HG03565 (cell line): Measurements from ENCODE around the gene SLC4A2.

Experiments used
- ATAC-seq: cut with Tn5 transposase; IDR thresholded peaks from one replicate; pipeline ENCODE4 v1.9.1; 2021; ENCODE audit warnings: mild to moderate bottlenecking, moderate library complexity; ENCODE audit not compliant: unreplicated experiment

Gene SLC4A2

DNA sequence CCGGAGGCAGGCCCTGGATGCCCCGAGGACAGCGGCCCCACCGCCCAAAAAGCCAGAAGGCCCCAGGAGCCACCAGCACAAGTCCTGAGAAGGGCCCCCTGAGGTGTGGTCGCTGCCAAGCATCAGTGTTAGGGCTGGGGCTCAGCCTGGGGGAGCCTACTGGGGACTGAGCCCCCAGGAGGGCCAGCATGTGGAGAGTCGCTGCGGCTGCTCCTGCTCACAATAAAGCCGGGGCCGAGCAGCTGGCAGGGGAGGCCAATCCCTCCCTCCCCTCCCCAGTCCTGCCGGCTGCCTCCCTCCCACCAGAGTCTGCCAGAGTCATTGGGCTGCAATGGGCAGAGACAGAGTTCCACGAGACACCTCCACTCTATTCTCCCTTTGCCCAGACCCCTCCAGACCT is 14.1 kb upstream of the SLC4A2 start:
- ATAC-seq, result no peak

DNA sequence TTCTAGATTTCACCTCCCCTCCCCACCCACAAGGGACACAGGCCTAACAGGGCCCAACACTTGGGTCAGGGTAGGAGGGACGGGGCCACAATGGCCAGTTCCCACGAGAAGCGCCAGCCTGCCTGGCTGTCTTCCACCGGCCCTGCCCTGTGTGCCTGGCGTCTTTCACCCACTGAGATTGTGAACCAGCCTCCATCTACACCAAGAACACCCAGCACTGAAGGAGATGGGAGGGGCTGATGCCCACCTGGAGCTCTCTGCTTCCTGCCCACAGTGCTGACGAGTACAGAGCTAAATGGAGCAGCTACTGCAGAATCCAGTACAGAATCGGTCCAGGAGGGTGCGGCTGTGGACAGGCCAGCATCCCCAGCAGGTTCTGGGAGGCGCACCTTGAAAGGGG is 13.4 kb upstream of the SLC4A2 start:
- ATAC-seq, result no peak

DNA sequence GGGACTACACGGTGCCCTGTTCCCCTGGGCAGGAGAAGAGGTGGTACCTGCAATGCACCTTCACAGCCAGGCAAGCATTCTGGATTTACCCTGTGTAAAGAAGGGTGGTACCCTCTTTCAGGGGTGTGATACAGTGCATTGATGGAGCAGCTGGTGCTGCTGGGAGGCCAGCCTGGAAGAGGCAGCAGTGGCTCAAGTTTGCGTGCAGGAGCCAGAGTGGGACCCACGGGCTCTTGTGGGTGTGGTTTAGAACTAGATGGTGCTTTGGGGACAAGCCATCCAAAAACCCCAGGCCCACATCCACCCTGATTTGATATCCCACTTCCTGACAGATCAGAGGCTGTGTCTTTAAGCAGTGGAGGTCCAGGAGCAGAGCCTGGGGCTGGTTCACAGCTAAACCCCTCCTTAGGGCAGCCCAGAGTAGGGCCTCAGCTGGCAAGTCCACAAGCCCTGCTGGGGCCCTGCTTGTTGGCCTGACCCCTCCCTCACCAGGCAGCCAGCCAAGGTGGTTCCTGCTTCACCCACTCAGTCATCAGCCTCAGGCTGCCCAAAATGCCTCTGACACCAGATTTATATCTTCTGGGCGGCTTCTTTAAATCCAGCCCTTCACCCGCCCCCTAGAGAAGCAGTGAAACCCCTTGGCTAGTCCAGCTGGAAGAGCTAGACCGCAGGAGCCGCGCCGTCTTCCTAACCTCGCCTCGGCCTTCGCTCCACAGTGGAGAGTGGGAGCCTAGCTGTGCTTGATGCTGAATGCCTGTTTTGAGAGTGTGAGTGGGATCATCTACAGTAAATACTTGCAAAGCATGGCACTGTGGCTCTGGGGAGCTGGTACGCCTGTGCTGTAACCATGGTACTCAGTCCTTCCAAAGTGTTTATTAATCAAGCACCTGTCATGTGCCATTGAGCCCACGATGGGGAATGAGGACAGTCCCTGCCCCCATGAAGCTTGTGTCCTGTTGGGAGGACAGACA is 12.5 kb upstream of the SLC4A2 start:
- no peak for ATAC-seq

DNA sequence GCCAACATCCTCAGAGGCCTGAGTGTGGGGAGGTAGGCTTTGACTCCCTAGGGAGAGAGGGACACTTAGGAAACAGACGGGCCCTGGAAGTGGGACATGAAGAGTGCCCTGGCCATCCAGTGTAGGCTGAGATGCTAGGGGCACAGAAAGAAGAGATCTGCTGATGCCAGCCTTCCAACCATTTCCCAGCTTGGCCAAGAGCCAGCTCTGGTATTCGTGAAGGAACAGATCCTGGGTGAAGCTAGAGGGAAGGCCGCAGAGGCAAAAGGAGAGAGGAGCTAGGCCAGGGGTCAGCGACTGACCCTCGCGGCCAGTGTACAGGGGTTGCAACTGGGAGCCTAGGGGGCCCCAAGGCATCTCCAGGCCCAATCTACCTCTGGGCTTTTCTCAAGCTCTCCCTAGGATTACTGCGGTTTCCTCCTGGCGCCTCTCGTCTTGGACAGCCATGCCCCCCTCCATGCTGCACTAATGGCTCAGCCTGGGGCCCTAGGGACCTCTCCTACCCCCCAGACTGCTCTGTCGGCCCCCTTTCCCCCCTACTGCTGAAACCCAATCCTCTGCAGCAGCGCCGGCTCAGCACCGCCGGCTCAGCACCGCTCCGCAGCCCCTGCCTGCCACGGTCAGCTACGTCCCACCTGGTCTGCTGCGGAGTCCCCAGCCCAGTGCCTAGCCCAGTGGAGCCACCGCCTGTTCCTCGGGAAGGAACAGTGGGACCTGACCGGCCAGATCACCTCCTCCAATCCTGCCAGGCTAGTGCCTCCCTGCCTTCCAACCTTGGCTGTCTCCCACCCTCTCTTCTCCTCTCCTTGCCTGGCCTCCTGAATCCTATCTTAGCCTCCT is 11.2 kb upstream of the SLC4A2 start, which contains the start of gene ASIC3:
Gene ASIC3 (plus strand): TSS at position 556 of the 840 bp plus-strand sequence. CDS start 355 bp downstream, outside the sequence.
- no peak for ATAC-seq

DNA sequence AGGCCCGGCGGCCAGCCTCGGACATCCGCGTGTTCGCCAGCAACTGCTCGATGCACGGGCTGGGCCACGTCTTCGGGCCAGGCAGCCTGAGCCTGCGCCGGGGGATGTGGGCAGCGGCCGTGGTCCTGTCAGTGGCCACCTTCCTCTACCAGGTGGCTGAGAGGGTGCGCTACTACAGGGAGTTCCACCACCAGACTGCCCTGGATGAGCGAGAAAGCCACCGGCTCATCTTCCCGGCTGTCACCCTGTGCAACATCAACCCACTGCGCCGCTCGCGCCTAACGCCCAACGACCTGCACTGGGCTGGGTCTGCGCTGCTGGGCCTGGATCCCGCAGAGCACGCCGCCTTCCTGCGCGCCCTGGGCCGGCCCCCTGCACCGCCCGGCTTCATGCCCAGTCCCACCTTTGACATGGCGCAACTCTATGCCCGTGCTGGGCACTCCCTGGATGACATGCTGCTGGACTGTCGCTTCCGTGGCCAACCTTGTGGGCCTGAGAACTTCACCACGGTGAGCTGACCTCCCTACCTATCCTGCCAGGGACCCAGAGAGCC is 10.4 kb upstream of the SLC4A2 start:
- no peak for ATAC-seq

DNA sequence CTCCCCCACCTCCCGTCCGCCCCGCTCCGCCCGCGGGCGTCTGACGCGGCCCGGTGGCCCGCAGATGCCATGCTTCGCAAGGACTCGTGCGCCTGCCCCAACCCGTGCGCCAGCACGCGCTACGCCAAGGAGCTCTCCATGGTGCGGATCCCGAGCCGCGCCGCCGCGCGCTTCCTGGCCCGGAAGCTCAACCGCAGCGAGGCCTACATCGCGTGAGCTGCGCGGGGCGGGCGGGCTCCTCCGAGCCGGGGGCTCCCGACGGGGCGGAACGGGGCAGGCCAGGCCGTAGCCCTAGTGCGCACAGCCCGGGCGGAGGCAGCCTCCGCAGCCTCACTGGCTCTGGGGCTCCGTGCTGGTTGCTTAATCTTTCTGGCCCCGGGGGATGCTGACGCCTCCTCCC is 8.3 kb upstream of the SLC4A2 start:
- no peak for ATAC-seq

DNA sequence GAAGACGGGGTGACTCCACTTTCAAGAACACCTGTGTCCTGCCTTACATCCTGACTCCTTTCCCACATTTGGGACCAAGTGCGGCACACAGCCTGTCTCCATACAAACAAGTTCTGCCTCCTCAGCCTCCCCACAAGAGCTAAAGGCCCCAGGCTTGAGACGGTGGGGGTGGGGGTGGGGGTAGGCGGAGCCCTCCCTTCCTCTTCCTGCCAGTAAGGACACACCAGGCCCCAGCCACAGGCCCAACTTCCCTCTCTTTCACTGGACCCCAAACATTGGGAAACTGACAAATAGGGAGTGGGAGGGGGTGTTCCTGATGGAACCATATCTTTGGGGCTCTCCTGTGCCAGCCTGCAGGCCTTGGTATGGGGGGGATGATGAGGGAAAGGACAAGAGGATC is 6.3 kb upstream of the SLC4A2 start:
- ATAC-seq, result no peak

DNA sequence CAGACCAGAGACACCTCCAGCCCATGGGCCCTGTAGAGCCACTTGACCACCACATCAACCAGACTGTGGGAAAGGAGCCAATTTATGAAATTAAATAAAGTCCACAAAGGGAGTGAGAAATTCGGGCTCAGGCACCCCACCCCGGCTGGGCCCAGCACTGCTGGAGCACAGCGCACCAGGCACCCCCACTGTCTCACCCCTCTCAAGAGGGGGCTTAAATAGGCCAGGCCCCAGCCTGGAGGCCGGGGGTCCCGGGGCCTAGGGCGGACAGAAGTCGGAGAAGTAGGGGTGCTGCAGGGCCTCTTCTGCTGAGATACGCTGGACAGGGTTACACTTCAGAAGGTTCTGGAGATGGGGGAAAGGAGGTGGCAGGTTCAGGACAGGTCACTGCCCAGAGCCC is 5.6 kb upstream of the SLC4A2 start:
- ATAC-seq, result no peak

DNA sequence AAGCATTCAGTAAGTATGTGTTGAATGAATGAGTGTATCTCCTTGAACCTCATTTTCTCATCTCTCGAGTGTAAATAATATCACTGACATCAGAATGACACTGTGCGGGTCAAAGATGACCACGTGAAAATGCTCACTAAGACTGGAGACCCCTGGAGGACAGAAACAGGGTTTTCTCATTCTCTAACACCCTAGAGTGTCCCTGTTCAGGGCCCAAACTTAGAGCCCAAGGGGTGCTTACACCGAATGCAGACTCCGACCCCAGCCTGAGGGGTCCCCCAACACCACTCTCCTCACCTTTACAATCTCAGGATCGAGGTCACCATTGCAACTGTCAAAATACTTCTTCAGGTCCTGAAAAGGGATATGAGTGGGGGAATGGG is 3.1 kb upstream of the SLC4A2 start:
- no peak for ATAC-seq

DNA sequence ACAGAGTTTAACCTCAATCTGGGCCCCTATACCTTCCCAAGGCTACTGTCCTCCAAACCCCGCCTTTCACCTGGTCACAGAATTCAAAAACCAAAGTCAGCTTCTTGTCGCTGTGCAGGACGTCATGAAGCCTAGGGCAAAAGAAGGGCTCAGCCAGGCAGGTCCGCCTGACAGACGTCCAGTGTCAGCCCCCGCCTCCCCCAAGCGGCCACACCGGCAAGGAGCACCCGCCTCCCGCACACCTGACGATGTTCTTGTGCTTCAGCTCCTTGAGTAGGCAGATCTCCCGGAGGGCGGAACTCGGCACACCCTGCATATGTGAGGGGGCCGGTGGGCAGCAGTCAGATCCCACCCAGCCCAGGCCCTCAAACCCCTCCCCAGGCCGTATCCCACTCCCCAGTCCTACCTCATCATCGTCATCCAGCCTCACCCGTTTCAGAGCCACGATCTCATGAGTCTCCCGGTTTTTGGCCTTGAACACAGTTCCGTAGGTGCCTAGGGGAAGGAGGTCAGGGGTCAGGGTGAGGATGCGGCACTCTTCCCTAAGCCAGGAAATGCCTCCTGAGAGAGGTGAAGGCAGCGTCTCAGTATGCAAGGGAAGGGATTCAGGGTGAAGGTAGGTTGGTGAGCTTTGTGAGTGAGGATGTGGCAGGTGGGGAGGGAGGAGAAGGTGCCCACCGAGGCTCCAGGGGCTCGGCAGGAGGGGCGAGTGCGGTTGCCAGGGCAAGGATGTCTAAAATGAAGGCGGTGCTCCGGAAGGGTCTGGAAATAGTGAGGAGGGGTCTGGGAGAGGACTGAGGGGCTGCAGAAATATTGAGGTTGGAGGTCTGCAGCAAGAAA is 2.5 kb upstream of the SLC4A2 start:
- ATAC-seq, result no peak

DNA sequence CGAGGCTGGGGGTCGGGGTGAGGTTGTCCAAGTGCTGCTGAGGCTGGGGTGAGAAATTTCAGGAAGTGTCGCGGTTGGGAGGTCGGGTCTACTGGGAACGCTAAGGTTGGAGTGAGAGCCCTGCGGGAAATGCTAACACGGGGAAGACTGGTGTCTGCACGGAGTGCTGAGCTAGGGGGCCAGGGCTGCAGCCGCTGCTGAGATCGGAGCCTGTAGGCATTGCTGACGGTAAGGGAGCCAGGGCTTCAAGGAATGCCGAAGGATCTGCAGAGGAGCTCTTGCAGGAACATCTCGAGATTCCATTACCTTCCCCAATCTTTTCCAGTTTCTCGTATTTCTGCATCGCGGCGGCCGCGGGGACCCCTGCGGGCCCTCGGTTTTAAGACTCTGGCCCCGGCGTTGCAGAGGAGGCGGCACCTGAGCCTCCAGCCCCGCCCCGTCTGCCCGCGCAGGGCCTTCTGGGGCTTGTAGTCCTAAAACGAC is 1.8 kb upstream of the SLC4A2 start, which contains the start of gene CDK5:
Gene CDK5 (minus strand): TSS at position 392 of the 483 bp plus-strand sequence. CDS start 49 bp downstream, at position 343.
- peak; percentile 0 for ATAC-seq

DNA sequence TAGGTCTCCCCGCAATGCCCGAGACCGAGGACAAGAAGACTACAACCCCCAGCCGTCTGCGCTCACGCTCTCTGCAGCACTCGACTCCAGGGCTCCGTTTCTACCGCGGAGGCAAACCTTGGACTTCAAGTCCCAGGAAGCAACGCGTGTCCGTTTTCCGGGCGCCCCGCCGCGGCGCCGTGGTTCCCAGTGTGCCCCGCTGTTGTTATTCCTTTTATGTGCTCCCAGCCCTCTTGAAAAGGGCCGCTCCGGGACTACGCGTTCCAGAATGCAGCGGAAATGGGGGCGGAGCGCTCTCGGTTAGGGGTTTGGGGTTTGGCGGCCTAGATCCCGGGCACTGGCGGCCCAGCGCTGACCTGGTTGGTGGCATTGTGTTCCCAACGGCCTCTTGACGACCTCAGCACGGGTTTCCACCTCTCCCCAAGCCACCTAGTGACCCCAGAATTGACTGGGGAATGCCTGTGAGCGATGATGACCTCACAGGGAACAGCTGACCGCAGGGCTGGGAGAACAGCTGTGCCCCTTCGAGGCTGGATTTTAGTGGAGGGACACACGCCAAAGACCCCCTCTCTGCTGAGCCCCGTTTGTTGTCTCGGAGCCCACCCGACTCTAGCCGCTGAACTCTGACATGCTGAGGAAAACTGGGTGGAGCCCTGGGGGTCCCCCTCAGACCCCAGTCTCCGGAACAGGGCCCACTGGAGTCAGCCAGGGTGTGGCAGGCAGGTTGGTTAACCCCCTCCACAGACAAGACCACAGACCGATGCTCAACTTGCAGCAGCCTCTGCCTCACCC is 1.2 kb upstream of the SLC4A2 start:
- peak; percentile 82 for ATAC-seq

DNA sequence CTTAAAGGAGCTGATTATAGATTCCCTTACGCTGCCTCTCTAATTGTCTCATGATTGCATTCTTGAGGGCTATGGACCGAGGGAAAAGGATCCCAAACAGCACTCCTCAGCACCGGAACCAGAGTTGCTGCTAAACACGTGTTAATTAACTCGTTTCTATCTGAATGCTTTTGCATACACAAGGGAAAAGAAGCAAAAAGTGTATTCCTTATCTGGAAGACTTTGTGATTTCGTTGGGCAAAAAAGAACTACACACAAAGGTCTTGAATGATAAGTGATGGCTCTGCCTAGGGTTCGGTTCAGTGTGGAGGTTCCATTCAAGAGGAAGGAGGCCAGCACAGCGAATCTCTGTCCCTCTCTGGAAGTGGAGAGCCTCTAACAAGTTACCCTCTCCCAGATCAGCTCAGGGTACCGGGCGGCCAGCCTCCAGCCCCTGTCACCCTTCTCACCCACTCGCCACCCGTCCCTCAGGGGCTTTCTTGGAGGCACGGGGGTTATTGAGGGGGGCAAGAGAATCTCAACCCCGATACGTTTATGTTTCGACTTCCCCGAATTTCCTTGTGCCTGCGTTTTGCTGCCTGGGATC is 515 bp upstream of the SLC4A2 start:
- ATAC-seq, result no peak

DNA sequence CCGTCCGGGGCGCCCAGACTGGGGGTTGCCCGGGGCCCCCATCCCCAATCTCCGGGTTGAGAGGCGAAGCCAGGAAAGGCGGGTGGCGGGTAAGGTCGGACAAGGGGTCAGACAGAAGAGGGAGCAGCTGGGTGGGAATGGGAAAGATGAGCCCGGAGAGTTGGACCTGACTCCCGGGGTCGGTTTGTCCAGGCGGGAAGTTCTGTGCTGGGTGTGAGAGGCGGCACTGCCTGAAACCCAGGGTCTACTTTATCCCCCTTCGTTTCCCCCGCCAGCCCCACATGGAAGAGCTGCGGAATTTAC is 675 bp downstream of the SLC4A2 start:
- no peak for ATAC-seq

DNA sequence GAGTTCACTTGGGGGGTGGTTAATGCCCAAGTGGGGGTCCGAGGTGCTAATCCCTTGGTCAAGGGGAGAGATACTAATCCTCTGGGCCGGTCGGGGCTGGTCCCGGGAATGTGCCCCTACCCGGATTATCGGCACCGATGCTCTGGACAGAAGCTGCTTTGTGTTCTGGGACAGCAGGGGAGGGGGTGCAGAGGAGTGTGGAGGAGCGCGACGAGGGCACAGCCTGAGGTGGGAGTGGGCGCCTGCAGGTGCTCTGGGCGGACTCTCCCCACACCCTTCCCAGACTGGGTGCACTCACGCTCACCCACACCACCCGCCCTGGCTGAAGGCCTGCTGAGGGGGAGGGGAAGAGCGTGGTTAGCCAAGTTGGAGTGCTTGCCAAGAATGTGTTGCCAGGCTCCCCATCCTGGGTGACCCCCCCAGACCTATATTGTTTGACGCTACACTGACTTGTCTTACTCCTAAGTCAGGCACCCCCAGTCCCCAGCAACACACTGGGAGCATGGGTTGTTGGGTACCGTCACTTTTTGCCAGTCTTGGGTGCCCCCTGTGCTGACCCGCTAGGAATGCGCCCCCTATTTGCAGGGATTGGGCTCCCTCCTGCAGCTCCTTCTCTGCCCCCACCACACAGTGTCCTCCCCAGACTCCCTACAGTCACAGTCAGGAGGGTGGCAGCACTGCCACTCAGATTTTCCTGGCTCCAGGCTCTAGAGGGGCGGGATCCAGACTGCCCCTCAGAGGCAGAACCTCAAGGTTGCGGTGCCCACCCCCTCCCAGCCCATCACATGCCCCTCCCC is 1.2 kb downstream of the SLC4A2 start:
- ATAC-seq, result no peak

DNA sequence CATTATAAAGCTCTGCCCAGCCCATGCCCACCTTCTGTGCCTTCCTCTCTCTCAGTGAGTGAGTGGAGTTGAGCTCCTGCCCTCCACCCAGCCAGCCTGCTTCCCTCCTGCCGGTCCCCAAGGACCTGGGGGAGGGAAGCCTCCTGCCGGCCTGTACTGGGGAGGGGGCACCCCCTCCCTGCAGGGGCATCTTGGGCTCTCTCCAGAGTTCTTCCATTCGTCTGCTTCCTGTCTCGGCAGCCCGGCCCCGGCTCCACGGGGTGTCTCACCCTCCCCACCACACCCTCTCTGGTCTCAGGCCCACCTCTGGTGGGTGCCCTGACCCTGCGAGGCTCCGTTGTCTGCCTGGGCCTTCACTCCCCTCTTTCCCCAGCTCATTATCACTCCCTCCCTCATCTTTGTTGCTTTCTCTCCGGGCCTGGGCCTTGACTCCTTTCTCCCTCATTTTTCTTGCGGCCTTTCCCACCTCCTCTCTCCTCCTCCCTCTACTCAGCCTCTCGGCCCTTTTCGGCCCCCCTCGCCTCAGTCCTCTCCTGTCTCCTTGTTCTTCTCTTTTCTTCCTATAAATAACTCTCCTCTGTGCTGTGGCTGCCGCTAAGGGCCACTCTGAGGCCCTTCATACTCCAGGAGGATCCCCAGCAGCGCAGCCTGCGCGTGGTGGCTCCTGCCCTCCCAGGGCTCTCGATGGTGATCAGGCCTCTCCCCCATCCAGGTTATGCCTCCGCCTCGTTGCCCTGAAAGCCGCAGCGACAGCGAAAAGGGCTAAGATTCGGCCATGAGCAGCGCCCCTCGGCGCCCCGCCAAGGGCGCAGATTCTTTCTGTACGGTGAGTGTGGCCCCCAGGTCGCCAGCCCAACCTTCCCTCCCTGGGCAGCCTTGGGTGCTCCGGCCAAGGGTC is 2.1 kb downstream of the SLC4A2 start:
- no peak for ATAC-seq

DNA sequence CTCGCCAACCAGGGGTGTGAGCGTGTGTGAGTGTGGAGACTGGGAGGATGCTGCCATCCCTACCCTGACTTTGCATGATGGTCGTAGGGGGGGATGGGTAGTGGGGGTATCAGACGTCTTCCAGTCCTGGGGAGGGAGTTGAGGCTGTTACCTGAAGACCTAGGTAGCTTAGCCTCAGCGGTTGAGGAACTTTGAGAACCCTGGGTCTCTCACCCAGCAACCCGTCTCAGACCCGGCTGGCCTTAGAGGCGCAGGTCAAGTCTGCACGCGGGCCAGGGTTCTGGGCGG is 2.7 kb downstream of the SLC4A2 start:
- ATAC-seq, result no peak
